Fibroblast of skin of left biceps (primary cell): ENCODE results near the gene TMEM131.
"Not testable (repeated sequence)": the region's sequence is repeated elsewhere in the genome, so short reads cannot be mapped to it uniquely, and the experiment has no call there.

ENCODE experiments used
- DNase-seq, 2 experiments: peaks; one replicate each; pipeline ENCODE4 v3.0.0-alpha.2; 2013; ENCODE audit warnings: low read depth in 2 of 2

TMEM131 gene

DNA sequence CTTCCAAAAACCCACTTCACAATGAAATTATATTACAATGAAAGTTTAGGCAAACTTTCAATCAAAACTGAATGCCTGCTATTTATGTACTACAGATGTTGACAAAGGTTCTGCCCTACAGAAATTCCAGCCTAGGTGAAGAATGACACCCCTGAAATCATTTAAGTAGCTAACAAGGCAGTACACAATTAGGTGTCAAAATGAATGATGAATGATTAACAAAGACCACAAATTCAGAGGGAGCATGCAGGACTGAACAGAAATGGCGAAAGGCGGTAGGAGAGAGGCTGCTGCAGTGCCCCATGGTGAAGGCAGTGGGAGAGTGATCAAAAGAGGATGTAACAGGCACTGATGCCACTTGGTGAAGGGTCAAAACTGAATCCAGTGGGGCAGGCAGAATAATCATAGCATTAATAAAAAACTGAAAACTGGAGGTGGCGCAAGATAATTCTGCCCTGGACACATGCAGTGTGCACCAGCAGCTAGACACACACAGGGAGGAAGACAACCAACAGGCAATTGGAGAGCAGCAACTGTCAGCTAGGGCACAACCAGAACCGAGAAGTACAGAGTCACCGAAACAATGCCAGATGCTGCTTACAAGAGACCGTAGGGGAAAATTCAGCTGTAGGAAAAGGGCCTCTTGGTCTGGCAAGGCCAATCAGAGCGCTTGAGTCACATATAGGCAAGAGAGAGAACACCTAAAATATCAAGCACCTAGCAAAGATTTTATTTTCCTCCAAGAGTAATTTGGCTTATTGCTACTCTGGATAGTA, 4.5 kb downstream of the TMEM131 start:
- DNase-seq: no peak

DNA sequence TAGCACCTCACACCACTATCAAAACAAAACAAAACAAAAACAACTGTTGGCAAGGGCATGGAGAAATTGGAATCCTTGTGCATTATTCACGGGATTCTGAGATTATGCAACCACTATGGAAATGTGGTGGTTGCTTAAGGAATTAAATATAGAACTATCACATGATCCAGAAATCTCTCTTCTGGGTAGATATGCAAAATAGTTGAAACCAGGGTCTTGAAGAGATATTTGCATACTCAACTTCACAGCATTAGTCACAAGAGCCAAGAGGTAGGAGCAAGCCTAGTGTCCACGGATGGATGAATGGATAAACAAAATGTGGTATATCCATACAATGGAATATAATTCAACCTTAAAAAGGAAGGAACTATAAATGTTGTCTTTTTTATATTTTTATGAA, 7.0 kb downstream of the TMEM131 start:
- DNase-seq: no peak

DNA sequence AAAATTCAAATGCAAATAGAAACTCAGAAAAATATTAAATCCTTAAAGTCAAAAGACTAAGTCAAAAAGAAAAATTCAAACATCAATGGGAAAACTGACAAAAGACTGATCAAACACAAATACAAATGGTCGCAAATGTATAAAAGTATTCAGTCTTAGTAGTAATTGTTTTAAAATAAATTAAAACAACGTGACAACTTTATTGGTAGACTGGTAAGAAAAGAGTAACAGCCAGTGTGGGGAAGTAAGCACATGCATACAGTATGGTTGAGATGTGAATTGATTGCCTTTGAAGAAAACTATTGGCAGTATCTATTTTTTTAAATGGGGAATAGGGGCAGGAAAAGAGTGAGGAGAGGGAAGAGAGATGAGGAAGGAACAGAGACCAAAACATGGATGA, 9.8 kb downstream of the TMEM131 start:
- DNase-seq: no peak

DNA sequence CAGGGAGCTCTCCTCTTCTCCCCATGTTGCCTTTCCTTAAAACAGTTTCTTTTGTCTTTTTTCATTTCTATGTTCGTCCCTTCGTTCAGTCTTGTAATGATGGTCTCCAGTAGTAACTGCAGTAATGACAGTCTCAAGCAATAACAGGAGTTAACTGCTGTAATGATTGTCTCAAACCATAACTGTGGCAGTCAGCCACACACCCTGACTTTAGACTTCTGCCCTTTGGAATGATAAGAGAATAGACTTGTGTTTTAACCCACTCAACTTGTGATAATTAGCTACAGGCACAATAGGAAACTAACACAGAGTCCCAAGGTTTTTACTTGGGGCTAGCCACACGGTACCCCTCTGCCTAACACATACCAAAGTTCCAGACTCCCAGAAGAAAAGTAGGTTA, 12.1 kb downstream of the TMEM131 start:
- DNase-seq: no peak

DNA sequence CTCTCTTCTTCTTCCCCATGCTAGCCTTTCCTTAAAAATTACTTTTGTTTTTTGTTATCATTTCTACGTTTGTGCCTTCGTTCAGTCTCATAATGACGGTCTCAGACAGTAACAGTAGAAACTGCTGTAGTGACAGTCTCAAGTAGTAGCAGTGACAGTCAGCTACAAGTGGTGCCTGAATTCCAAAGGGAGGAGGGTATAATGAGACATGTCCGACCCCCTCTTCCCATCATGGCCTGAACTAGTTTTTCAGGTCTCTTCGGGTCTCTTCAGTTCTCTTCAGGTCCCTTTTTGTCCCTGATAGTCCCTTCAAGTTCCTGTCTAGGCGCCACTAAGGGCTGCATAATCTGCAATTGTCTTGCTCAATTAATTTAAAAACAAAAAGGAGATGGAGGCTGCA, 12.6 kb downstream of the TMEM131 start:
- DNase-seq: no peak

DNA sequence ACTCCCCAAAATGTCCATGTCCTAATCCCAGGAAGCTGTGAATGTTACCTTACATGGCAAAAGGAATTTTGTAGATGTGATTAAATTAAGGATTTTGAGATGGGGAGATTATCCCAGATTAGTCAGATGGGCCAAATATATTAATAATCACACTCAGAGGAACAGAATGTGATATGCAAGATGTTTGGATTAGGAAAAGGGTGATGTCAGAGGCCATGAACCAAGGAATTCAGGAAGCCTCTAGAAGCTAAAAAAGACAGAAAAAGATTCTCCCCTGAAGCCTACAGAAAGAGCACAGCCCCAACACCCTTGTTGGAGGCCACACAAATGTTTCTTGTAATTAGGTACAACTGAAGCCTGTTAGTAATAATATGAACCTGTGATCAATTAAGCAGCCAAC, 13.1 kb downstream of the TMEM131 start:
- DNase-seq: peak in 1 of 2 experiments; percentile 4

DNA sequence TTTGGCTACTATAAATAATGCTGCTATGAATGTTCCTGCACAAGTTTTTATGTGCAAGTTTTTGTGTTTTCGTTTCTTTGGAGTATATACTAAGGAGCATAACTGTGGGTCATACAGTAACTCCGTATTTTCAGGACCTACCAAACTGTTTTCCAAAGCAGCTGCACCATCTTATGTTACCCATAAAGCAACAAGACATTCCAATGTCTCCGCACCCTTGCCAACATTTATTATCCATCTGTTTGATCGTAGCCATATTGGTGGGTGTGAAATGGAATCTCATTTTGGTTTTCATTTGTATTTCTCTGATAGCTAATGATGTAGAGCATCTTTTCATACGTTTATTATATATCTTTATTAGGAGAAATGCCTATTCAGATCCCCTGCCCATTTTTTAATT, 13.8 kb downstream of the TMEM131 start:
- DNase-seq: no peak

DNA sequence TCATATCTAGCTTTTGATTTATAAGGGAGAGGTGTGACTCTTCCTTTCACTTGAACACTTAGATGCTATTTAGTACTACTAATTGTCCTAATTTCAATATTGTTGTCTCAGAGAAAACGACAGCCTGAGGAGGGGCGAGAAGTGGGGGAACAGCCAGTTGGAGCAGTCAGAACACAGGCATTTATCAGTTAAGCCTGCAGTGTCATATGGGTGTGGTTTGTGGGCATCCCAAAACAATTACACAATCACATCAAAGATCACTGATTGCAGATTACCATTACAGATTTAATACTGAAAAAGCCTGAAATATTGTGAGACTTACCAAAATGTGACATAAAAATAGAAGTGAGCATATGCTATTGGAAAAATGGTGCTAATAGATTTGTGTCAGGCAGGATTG, 15.8 kb downstream of the TMEM131 start:
- no peak for DNase-seq

DNA sequence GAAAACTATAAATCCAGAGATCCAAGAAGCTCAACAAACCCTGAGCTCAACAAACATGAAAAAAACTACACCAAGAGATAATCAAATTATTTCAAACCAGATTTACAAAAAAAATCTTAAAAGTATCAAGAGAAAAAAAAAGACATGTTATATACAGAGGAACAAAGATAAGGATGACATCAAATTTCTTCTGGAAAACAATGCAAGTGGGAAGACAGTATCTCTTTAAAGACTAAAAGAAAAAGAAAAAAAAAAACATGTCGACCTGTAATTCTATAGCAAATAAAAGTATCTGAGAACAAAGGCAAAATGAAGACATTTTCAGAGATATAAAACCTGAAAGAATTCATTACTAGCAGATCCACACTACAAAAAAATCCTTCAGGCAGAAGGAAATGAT, 21.3 kb downstream of the TMEM131 start:
- no peak for DNase-seq

DNA sequence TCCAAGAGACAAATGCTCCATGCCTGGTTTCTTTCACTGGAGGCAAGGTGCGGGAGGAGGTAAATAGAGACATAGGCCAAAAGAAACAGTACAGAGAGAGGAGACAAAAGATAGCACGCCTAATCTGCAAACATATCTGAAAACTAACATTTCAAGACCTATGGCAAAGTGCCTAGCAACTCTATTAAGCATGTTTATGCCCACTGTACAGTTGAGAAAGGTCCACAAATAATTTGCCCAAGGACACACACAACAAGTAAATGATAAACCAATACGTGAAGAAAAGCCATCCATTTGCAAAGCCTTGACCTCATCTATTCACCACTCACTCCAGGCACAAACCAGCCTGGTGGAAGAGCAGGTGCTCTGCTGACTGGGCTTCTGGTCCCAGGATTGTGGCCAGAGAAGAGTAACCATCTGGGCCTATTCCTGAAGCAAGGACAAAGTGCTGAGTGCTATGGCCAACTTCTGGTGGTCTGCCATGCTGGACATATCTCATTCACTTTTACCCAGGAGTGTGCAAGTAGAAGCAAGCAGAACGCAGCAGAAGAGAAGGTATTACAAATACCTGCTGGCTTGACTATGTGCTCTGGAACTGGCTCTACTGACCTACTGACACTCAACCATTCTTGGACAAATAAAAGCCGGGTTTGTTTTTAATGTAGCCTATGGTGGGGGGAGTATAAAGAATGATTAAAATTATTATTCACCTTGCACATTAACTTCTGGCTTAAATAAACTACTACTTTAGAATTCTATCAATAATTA, 25.3 kb downstream of the TMEM131 start:
- no peak for DNase-seq

DNA sequence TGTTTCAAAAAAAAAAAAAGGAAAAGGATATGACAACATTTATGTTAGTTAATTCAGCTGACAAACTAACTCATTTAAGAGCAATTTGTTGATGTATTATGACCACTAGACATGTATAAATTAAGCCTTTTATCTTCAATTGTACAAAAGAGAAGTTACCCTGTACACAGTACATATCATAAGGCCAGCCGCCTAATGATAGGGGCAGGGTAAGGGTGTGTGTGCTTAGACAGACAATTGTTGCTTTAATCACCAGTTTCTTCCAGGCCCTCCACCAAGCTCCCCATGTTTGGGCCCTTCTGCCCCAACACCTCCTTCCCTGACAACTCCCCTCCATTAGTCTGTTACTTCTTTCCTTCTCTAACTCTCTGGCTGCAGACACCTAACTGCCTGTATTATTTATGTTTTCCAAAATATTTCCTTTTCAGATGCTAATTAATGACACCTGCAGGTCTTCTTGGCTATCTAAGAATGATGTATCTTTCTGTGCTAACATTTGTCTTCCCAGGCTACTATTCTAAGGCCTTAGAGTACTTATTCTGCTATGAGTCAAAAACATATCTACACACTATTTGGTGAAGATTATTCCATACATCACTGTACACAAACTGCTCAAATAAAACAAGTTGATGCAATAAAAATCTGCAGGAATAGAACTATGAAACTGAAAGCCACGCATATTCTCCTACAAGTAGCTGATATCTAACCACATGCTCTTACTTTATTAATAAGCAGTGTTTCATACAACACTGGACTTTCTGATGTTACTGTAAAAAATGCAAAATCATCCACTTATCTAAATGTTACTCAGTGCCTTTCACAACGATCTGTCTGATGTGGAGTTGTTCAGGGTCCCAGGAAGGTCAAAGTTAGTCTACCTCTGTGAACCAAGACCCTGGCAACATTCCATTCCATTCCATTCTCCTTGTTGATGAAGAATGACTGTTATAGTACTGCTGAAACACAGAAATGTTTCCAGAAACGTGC, 26.4 kb downstream of the TMEM131 start:
- DNase-seq: no peak

DNA sequence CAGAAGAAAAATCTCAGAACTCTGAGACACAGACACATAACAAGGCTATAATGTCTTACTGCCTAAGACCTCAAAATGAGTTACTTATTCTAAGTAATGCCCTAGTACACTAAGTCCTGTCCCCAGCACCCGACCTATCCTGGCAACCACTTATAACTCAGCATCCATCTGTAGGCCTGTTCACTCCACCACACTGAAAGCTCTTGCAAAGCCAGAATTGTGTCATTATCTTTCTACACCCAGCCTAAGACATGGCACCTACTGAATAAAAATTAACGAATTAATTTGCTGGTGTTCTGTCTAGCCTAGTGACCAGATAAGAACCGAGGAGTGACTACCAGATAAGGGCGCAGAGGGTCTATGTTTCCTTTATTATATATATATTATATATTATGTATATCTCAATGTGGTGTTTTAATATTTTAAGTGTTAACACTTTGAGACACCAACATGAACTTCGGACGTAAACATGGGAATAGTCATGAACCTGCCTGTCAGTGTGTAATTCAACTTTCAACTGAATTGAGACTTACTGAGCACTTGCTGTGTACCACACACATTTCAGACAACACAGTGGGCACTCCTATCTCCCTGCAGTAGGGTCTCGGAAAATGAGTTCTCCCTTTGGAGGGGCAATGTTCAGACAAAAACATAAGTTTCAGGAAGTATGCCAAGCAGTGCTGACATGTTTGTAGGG, 27.7 kb downstream of the TMEM131 start:
- DNase-seq: no peak

DNA sequence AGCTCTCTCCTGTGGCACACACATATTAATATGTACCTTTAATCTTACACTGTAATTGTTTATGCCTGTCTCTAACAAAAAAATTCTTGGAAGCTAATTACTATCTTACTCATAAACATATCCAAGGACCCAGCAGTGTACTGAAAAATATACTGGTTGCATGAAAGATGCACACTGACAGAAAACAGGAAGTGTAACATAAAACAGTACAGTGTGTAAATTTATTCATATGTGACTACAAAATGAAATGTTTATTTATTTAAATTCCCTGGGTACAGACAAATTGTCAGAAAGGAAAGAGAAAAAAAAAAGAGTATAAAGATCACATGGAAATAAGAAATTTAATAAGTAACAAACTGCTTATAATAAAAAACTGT, 28.5 kb downstream of the TMEM131 start:
- no peak for DNase-seq

DNA sequence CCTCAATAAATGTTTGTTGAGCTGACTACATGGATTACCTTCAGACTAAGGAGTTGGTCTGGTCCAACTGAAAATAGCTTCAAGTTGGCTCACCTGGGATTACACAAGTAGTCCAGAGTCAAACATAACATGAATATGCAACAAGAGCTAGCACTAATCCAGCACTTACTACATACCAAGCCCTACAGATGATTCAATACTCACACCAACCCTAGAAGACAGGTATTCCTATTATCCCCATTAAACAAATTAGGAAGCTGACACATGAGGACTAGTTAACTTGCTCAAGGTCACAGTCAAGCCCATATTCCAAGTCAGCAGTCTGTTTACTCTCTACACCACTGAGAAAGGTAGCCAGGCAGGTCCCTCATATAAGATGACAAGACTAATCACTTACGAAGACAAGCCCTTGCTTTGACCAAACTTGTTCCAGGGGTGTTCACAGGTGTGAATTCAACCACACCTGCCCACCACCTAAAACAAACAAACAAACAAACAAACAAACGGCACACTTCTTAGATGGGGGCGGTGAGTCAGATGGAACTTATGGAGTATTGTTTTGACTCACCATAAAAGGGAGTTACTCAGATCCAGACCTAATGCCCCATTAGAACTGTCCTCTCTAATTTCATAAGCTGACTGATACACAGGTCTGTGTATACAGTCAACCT, 29.1 kb downstream of the TMEM131 start:
- DNase-seq: no peak

DNA sequence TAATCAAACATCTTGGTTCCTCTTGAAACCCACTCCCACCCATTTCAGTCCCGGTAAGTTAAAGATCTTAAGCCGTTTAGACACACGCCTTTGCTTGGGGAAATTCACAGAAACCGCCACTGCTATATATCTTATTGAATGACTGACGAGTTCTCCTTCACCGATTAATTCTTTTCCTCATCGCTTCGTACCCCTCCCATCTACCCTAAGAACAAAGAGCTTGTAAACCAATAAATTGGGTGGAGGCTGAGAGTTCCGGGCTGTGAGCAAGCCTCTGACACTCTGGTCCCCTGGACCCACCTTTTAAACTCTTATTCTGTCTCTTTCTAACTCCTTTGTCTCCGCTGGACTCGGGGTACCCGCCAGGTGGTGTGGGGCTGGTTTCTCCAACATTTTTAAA, 30.6 kb downstream of the TMEM131 start:
- DNase-seq: no peak

DNA sequence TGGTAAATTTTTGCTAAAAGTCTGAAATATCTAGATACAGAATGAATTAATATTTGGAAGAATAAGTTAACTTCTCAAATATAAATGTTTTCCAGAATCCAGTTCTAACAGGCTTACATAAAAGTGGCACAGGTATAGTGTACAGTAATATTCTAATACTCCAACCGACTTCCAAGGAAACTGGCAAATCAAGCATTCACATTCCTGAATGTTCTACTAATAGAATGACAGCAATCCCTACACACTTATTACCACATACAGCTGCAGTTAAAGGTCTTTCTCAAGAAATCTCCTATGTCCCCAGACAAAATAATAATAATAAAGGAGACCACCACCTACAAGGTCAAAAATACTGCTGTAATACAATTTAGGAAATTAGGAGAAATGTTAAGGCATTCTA, 31.9 kb downstream of the TMEM131 start:
- DNase-seq: no peak

DNA sequence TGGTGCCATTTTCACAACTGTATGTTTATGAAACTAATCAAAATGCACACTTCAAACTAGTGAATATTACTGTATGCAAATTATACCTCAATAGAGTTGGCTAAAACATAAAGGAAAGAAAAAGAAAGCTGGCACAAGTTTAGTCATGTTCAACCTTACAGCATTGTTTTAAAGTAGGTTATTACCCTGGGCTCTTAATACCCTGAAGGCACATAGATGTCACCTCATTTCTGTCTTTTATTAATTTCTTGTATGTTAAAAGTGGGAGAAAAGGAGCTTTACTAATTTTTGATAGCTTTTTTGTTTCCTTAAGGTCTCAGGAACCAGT, 32.7 kb downstream of the TMEM131 start:
- no peak for DNase-seq

DNA sequence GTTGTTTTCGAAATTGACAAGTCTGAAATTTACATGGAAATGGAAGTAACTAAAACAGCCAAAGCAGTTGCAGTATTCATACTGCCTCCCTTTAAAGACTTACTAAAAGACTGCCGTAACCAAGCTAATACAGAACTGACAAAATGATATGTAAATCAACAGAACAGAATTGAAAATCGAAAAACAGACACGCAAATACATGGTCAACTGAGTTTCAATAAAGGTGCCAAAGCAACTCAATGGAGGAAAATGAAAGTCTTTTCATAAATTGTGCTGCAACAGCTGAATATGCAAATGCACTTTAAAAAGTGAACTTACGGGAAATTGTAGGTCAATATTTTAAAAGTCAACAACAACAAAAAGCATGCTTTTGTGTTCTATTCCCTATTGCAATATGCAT, 34.2 kb downstream of the TMEM131 start:
- no peak for DNase-seq

DNA sequence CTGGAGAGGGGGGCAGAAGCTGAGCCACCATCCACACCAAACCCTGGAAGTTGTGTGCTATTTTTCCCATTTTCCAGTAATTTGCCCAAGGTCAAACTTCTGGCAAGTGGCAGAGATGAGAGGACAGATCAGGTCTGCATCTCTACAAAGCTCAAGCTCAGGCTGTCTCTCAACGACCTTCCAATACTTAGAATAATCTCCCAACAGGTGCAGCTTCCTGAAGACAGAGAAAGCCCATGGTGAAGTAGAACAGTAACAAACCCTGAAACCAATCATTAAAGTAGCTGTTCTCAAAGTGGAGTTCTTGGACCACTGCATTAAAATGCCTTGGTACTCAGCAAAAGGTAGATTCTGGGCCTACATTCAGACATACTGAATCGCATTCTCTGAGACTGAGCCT, 37.6 kb downstream of the TMEM131 start:
- DNase-seq: no peak

DNA sequence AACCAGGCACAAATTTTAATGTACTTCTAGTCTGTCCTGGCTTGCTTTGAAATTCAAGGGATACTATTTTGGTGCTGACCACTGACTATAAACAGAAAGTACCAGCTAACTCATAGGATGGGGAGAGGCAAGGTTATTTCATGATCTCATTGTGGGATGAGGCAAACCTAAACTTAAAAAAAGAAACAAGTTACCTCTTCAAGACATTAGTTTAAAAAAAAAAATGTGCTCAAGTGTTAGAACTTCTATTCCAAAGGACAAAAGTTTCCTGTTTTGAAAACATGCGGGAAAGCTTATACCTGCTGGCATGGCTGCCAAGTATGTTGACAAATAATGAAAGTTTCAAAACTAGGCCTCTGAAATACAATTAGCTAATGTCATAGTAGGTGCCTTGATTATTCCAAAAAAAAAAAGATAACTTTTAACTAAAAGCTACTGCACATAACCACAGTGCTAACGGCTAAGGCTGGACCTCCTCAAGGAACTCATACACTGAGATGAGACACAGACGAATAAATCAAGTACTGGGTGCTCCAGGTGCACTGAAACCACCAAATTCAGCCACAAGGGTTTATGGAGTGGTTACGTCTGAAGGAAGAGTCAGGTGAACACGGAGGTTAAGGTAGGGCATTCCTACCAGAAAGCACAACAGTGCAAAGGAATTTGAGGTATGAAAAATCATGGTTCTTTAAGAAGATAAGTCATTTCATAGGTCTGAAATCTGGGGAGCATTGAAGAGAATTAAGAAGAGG, 38.1 kb downstream of the TMEM131 start:
- no peak for DNase-seq

DNA sequence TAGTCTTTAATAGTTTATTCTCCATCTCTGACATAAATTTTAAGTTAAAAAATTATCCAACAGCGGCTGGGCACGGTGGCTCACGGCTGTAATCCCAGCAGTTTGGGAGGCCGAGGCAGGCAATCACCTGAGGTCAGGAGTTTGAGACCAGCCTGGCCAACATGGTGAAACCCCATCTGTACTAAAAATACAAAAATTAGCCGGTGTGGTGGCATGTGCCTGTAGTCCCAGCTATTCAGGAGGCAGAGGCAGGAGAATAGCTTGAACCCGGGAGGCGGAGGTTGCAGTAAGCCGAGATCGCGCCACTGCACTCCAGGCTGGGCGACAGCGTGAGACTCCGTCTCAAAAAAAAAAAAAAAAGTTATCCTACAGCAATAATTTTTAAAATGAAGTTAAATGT, 39.0 kb downstream of the TMEM131 start:
- DNase-seq: not testable (repeated sequence)
